ENCODE results near the gene ENDOV.

- TF ChIP-seq POLR2A (IDR thresholded peaks at IDR 0.05; ENCODE audit: low read length) (no peak), GATA1 (IDR thresholded peaks at IDR 0.05; ENCODE audit: low read depth, low read length) (no peak)
These were observed 61.2 kb downstream of the ENDOV start, which contains the start of gene NPTX1 for GRCh38 chr17:80475910-80476876.

Data from erythroblast (primary cell).